Subcutaneous abdominal adipose tissue (tissue), 5 donors: ENCODE data around the gene PSEN1.

Experiments
- H3K27ac ChIP-seq: one replicate; pipeline ENCODE4 v1.7.0; 2013; ENCODE audit warnings: low read depth, mild to moderate bottlenecking, inconsistent platforms, low read length, moderate library complexity
- H3K27me3 ChIP-seq, 5 donors: one replicate each; pipeline ENCODE4 v1.7.0; 2013; ENCODE audit warnings: low read length in 5 of 5, inconsistent platforms in 1 of 5; ENCODE audit not compliant: control insufficient read depth in 5 of 5, insufficient read depth in 4 of 5
- H3K36me3 ChIP-seq, 5 donors: one replicate each; pipeline ENCODE4 v1.7.0; 2013; ENCODE audit warnings: low read length in 5 of 5; ENCODE audit not compliant: control insufficient read depth in 5 of 5, insufficient read depth in 5 of 5
- H3K4me1 ChIP-seq, 5 donors: one replicate each; pipeline ENCODE4 v1.7.0; 2013; ENCODE audit warnings: low read length in 5 of 5, mild to moderate bottlenecking in 3 of 5, moderate library complexity in 1 of 5; ENCODE audit not compliant: control insufficient read depth in 5 of 5, insufficient read depth in 5 of 5
- H3K4me3 ChIP-seq, 5 donors: one replicate each; pipeline ENCODE4 v1.7.0; 2013; ENCODE audit warnings: low read length in 5 of 5, low read depth in 1 of 5
- H3K9ac ChIP-seq, 5 donors: one replicate each; pipeline ENCODE4 v1.7.0; 2013; ENCODE audit warnings: low read length in 5 of 5, mild to moderate bottlenecking in 4 of 5, moderate library complexity in 3 of 5
- H3K9me3 ChIP-seq, 5 donors: one replicate each; pipeline ENCODE4 v1.7.0; 2013; ENCODE audit warnings: low read length in 5 of 5; ENCODE audit not compliant: control insufficient read depth in 5 of 5
- donor health status: healthy.
- donor health status: healthy.
- donor health status: healthy.
- donor health status: healthy.
- donor health status: healthy.

PSEN1 gene

GRCh38 chr14:73223049-73223448 is 86.7 kb downstream of the PSEN1 start:
- peaks cover 2 to 12% (median 10%) of the 10 kb centered on the region in 5 donors for H3K4me1 ChIP-seq
- H3K27me3 ChIP-seq: no peaks in the 10 kb centered on the region
- peak overlapping the region; percentile 43 for H3K27ac ChIP-seq
- H3K36me3 ChIP-seq: peaks cover 17 to 44% (median 35%) of the 10 kb centered on the region in 5 donors
- H3K4me3 ChIP-seq: peak overlapping the region in 2 of 5 donors; percentile 7 to 32
- no peaks in the 10 kb centered on the region for H3K9me3 ChIP-seq
- H3K9ac ChIP-seq: peak overlapping the region in 1 of 5 donors; percentile 41

- Histone ChIP-seq H3K27me3 (no peaks in the 10 kb centered on the region), H3K9ac (no peak overlapping the region), H3K36me3 (peaks cover 4 to 23% (median 13%) of the 10 kb centered on the region in 5 donors), H3K4me1 (peaks cover 2 to 20% (median 17%) of the 10 kb centered on the region in 5 donors), H3K4me3 (no peak overlapping the region), H3K9me3 (no peaks in the 10 kb centered on the region), H3K27ac (no peak overlapping the region)
These were observed 89.2 kb downstream of the PSEN1 start for GRCh38 chr14:73225496-73225895.

- Histone ChIP-seq H3K4me1 (peaks cover 2 to 23% (median 12%) of the 10 kb centered on the region in 5 donors), H3K9ac (peak overlapping the region in 1 of 5 donors; percentile 31), H3K27me3 (peaks cover 0 to 7% (median 0%) of the 10 kb centered on the region in 5 donors), H3K27ac (peak overlapping the region; percentile 52), H3K36me3 (peaks cover 0 to 13% (median 2%) of the 10 kb centered on the region in 5 donors), H3K4me3 (no peak overlapping the region), H3K9me3 (no peaks in the 10 kb centered on the region)
These were observed 91.8 kb downstream of the PSEN1 start for GRCh38 chr14:73227812-73228781.

- Histone ChIP-seq H3K9me3 (no peaks in the 10 kb centered on the region), H3K27ac (no peak overlapping the region), H3K36me3 (peaks cover 0 to 8% (median 2%) of the 10 kb centered on the region in 5 donors), H3K27me3 (peaks cover 0 to 14% (median 0%) of the 10 kb centered on the region in 5 donors), H3K4me3 (no peak overlapping the region), H3K9ac (no peak overlapping the region), H3K4me1 (peaks cover 0 to 20% (median 9%) of the 10 kb centered on the region in 5 donors)
These were observed 93.7 kb downstream of the PSEN1 start for GRCh38 chr14:73230051-73230450.

- H3K27me3 ChIP-seq: peaks cover 2 to 19% (median 4%) of the 10 kb centered on the region in 5 donors
- peaks cover 0 to 5% (median 0%) of the 10 kb centered on the region in 5 donors for H3K36me3 ChIP-seq
- peaks cover 2 to 32% (median 20%) of the 10 kb centered on the region in 5 donors for H3K4me1 ChIP-seq
- no peak overlapping the region for H3K27ac ChIP-seq
- no peak overlapping the region for H3K4me3 ChIP-seq
- H3K9me3 ChIP-seq: no peaks in the 10 kb centered on the region
- H3K9ac ChIP-seq: no peak overlapping the region
These were observed 95.9 kb downstream of the PSEN1 start for GRCh38 chr14:73231981-73232851.

- H3K36me3 ChIP-seq: peaks cover 0 to 5% (median 0%) of the 10 kb centered on the region in 5 donors
- H3K27ac ChIP-seq: no peak overlapping the region
- no peaks in the 10 kb centered on the region for H3K9me3 ChIP-seq
- peaks cover 2 to 36% (median 24%) of the 10 kb centered on the region in 5 donors for H3K4me1 ChIP-seq
- H3K27me3 ChIP-seq: peaks cover 2 to 19% (median 9%) of the 10 kb centered on the region in 5 donors
- no peak overlapping the region for H3K4me3 ChIP-seq
- no peak overlapping the region for H3K9ac ChIP-seq
These were observed 96.7 kb downstream of the PSEN1 start for GRCh38 chr14:73232984-73233383.

- no peak overlapping the region for H3K4me3 ChIP-seq
- peaks cover 2 to 36% (median 24%) of the 10 kb centered on the region in 5 donors for H3K4me1 ChIP-seq
- H3K36me3 ChIP-seq: peaks cover 0 to 5% (median 0%) of the 10 kb centered on the region in 5 donors
- no peaks in the 10 kb centered on the region for H3K9me3 ChIP-seq
- peaks cover 2 to 23% (median 14%) of the 10 kb centered on the region in 5 donors for H3K27me3 ChIP-seq
- no peak overlapping the region for H3K9ac ChIP-seq
- H3K27ac ChIP-seq: no peak overlapping the region
These were observed 97.3 kb downstream of the PSEN1 start for GRCh38 chr14:73233564-73233963.

- Histone ChIP-seq H3K36me3 (peaks cover 0 to under 1% (median 0%) of the 10 kb centered on the region in 5 donors), H3K9me3 (no peaks in the 10 kb centered on the region), H3K27me3 (peaks cover 2 to 23% (median 16%) of the 10 kb centered on the region in 5 donors), H3K4me3 (no peak overlapping the region), H3K9ac (no peak overlapping the region), H3K27ac (no peak overlapping the region), H3K4me1 (peaks cover 4 to 37% (median 28%) of the 10 kb centered on the region in 5 donors)
These were observed 97.7 kb downstream of the PSEN1 start for GRCh38 chr14:73234029-73234428.

GRCh38 chr14:73234586-73235394 is 98.5 kb downstream of the PSEN1 start:
- Histone ChIP-seq H3K4me1 (peaks cover 5 to 44% (median 36%) of the 10 kb centered on the region in 5 donors), H3K36me3 (no peaks in the 10 kb centered on the region), H3K9ac (no peak overlapping the region), H3K4me3 (no peak overlapping the region), H3K9me3 (no peaks in the 10 kb centered on the region), H3K27me3 (peaks cover 2 to 23% (median 16%) of the 10 kb centered on the region in 5 donors), H3K27ac (no peak overlapping the region)
